HFFc6 (cell line): ENCODE measurements around the gene FAM9C. TPM values are rescaled to one million over a fixed set of nuclear protein-coding genes. Genes with fewer than 3 reads are reported as not detected.

Experiments
- DNase-seq: peaks from one replicate; pipeline ENCODE4 v3.0.0-alpha.2; 2018
- H3K27ac Mint-ChIP-seq: 2 replicates; pipeline ENCODE4 v1.8.0; 2020; ENCODE audit warnings: mild to moderate bottlenecking, mixed read lengths
- H3K27me3 Mint-ChIP-seq: 2 replicates; pipeline ENCODE4 v1.8.0; 2021; ENCODE audit warnings: mild to moderate bottlenecking, moderate library complexity, mixed read lengths; ENCODE audit not compliant: insufficient read depth
- H3K36me3 Mint-ChIP-seq: 2 replicates; pipeline ENCODE4 v1.8.0; 2021; ENCODE audit warnings: low read depth, mixed read lengths
- H3K4me1 Mint-ChIP-seq: 2 replicates; pipeline ENCODE4 v1.8.0; 2020; ENCODE audit warnings: low read depth, mixed read lengths
- H3K4me3 Mint-ChIP-seq: 2 replicates; pipeline ENCODE4 v1.8.0; 2020; ENCODE audit warnings: mild to moderate bottlenecking, moderate library complexity, mixed read lengths
- H3K9me3 Mint-ChIP-seq: 2 replicates; pipeline ENCODE4 v1.8.0; 2020; ENCODE audit warnings: mild to moderate bottlenecking, mixed read lengths
- CTCF ChIP-seq: fragments of 200-600 bp; sonication (generic); IDR thresholded peaks from 2 replicates; pipeline ENCODE4 v1.5.0; 2021; ENCODE audit warnings: antibody characterized with exemption, mild to moderate bottlenecking
- total RNA-seq, 6 experiments: library from RNA; stranded (reverse); fragmentation: NEBNext Ultra II Directional; extraction: Animal tissue kit (Norgen Biotek cat#: 25700); gene quantifications; 2 replicates in 1 of 6; 3 replicates in 5 of 6; pipeline ENCODE4 v1.2.3, GENCODE V29; 2021

The FAM9C gene
- total RNA-seq, 6 experiments from 2014 or later, result not detected

GRCh38 chrX:12992544-12993118 is 51.8 kb downstream of the FAM9C start:
- no peak for DNase-seq
- Mint-ChIP-seq H3K27me3 (no peaks in the 10 kb centered on the region; the same call in 1 of the 2 replicates), H3K27ac (no peak overlapping the region), H3K4me3 (no peak overlapping the region), H3K9me3 (no peaks in the 10 kb centered on the region), H3K36me3 (no peaks in the 10 kb centered on the region), H3K4me1 (peaks cover 6% of the 10 kb centered on the region)
- no peak for TF ChIP-seq CTCF

- Mint-ChIP-seq H3K9me3 (no peaks in the 10 kb centered on the region), H3K27ac (no peak overlapping the region), H3K4me1 (peaks cover 13% of the 10 kb centered on the region), H3K4me3 (no peak overlapping the region), H3K36me3 (no peaks in the 10 kb centered on the region), H3K27me3 (no peaks in the 10 kb centered on the region; the same call in 1 of the 2 replicates)
- DNase-seq, result no peak
- no peak for TF ChIP-seq CTCF
These were observed 52.8 kb downstream of the FAM9C start for GRCh38 chrX:12991575-12991974.

GRCh38 chrX:12989461-12989860 is 55.0 kb downstream of the FAM9C start:
- TF ChIP-seq CTCF, result no peak
- Mint-ChIP-seq H3K27me3 (no peaks in the 10 kb centered on the region), H3K4me3 (no peak overlapping the region), H3K4me1 (peaks cover 30% of the 10 kb centered on the region), H3K36me3 (no peaks in the 10 kb centered on the region; the same call in 1 of the 2 replicates), H3K27ac (no peak overlapping the region), H3K9me3 (no peaks in the 10 kb centered on the region)
- DNase-seq, result no peak

GRCh38 chrX:12988797-12989196 is 55.6 kb downstream of the FAM9C start:
- peak; percentile 45 for DNase-seq
- no peak overlapping the region for H3K27ac Mint-ChIP-seq
- H3K9me3 Mint-ChIP-seq, result no peaks in the 10 kb centered on the region
- peaks cover 33% of the 10 kb centered on the region for H3K4me1 Mint-ChIP-seq
- no peaks in the 10 kb centered on the region for H3K27me3 Mint-ChIP-seq
- H3K36me3 Mint-ChIP-seq, result no peaks in the 10 kb centered on the region; the same call in 1 of the 2 replicates
- H3K4me3 Mint-ChIP-seq, result no peak overlapping the region
- no peak for TF ChIP-seq CTCF

GRCh38 chrX:12987900-12988594 is 56.4 kb downstream of the FAM9C start:
- H3K27me3 Mint-ChIP-seq, result no peaks in the 10 kb centered on the region
- H3K4me3 Mint-ChIP-seq, result no peak overlapping the region
- no peaks in the 10 kb centered on the region for H3K9me3 Mint-ChIP-seq
- DNase-seq, result no peak
- H3K27ac Mint-ChIP-seq, result no peak overlapping the region
- H3K4me1 Mint-ChIP-seq, result peaks cover 33% of the 10 kb centered on the region
- no peaks in the 10 kb centered on the region; the same call in 1 of the 2 replicates for H3K36me3 Mint-ChIP-seq
- no peak for TF ChIP-seq CTCF
